Cardiac septum (tissue), 1 donor: Measurements from ENCODE around the gene ATXN1L. TPM values are rescaled to one million over a fixed set of nuclear protein-coding genes. Genes with fewer than 3 reads are reported as not detected.

Experiments used
- total RNA-seq: library from RNA; stranded (reverse); fragmentation: NEBNext Ultra II Directional; extraction: Animal tissue kit (Norgen Biotek cat#: 25700); gene quantifications from one replicate; pipeline ENCODE4 v1.2.1, GENCODE V29; 2021
- donor health status: DM: no; HTN: no; CAD: no.

Gene ATXN1L
- total RNA-seq, 1 donor from 2014 or later = 22.9 TPM

Other genes starting within 250 kb of the ATXN1L start
- gene MARVELD3, start 219.8 kb upstream of the ATXN1L start, total RNA-seq = not detected
- 6.6 TPM for gene PHLPP2, start 121.3 kb upstream of the ATXN1L start, total RNA-seq
- gene AP1G1, start 37.1 kb upstream of the ATXN1L start, total RNA-seq = 39.2 TPM
- 7.2 TPM for gene ZNF821, start 38.2 kb downstream of the ATXN1L start, total RNA-seq
- 111 TPM for gene IST1, start 49.6 kb downstream of the ATXN1L start, total RNA-seq
- gene PKD1L3, start 154.4 kb downstream of the ATXN1L start, total RNA-seq = not detected
- gene DHODH, start 162.8 kb downstream of the ATXN1L start, total RNA-seq = 7.3 TPM
- 8.3 TPM for gene HP, start 208.5 kb downstream of the ATXN1L start, total RNA-seq
- gene HPR, start 217.2 kb downstream of the ATXN1L start, total RNA-seq = 37.3 TPM
- gene TXNL4B, start 247.6 kb downstream of the ATXN1L start, total RNA-seq = 5.8 TPM
- 41.2 TPM for gene DHX38, start 247.9 kb downstream of the ATXN1L start, total RNA-seq